K562 (cell line): ENCODE results near the gene UIMC1. TPM values are rescaled to one million over a fixed set of nuclear protein-coding genes. Genes with fewer than 3 reads are reported as not detected.

Experiments
- ATAC-seq: fragments of 200-7000 bp; cut with Tn5 transposase; 3 replicates; pipeline ENCODE4 v1.9.1; 2020; ENCODE audit warnings: moderate library complexity
- BruUV-seq: library from RNA; stranded (reverse); fragments of 400-500 nt; replicated peaks from 2 replicates; lab custom pipeline; 2021; lab: Mats Ljungman, UMichigan
- CTCF ChIA-PET: fragments of 300-600 bp; formaldehyde crosslinking; extraction: SDS; loops from one replicate; lab custom pipeline; 2021; ENCODE audit warnings: low intra/inter-chr PET ratio; lab: Yijun Ruan, JAX
- POLR2A ChIA-PET: fragments of 300-600, 350-650 bp; sonication (Branson Sonifier 250); formaldehyde crosslinking; extraction: SDS; loops from one replicate; lab custom pipeline; 2021; ENCODE audit warnings: antibody characterized with exemption, inconsistent platforms; lab: Yijun Ruan, JAX
- DNase-seq, 4 experiments: peaks; one replicate each; pipeline versions ENCODE4 v3.0.0 to v3.0.0-alpha.2; 2011 to 2018; ENCODE audit warnings: low spot score in 3 of 4, mixed read lengths in 3 of 4; ENCODE audit errors: extremely low read depth in 1 of 4
- FAIRE-seq: peaks from 2 replicates; lab custom pipeline; 2011; peaks lifted over from hg19 to GRCh38; lab: Jason Lieb, UNC
- H2AFZ ChIP-seq: 2 replicates; pipeline ENCODE4 v1.6.0; 2011; ENCODE audit warnings: low read depth, low read length, control low read depth, inconsistent platforms
- H3K27ac ChIP-seq: fragments of 200-600 bp; 3 replicates; pipeline ENCODE4 v1.8.0; 2011; ENCODE audit warnings: low read depth, mild to moderate bottlenecking, control low read depth, inconsistent platforms, low read length, moderate library complexity, mixed read lengths; ENCODE audit errors: extremely low read depth
- H3K27me3 ChIP-seq, 2 experiments: fragments of 300-600 bp in 1 of 2; 2 replicates in 1 of 2; 3 replicates in 1 of 2; pipeline versions ENCODE4 v1.6.0 to v1.8.0; 2011; ENCODE audit warnings: inconsistent platforms in 2 of 2, low read length in 2 of 2, mild to moderate bottlenecking in 1 of 2, mixed read lengths in 1 of 2, moderate library complexity in 1 of 2; ENCODE audit not compliant: control insufficient read depth in 2 of 2, insufficient read depth in 2 of 2
- H3K36me3 ChIP-seq: fragments of 300-600 bp; 3 replicates; pipeline ENCODE4 v1.8.0; 2011; ENCODE audit warnings: mild to moderate bottlenecking, low read length, inconsistent platforms; ENCODE audit not compliant: control insufficient read depth, insufficient read depth
- H3K4me1 ChIP-seq, 2 experiments: fragments of 200-600 bp in 1 of 2; replicated peaks in 1 of 2; 2 replicates in 1 of 2; 3 replicates in 1 of 2; pipeline versions ENCODE4 v1.5.1 to v1.8.0; 2011; ENCODE audit warnings: inconsistent platforms in 2 of 2, low read length in 2 of 2, mild to moderate bottlenecking in 1 of 2, mixed read lengths in 1 of 2, moderate library complexity in 1 of 2; ENCODE audit not compliant: control insufficient read depth in 2 of 2, insufficient read depth in 2 of 2
- H3K4me2 ChIP-seq: 2 replicates; pipeline ENCODE4 v1.6.1; 2011; ENCODE audit warnings: low read length, control low read depth, inconsistent platforms, mixed read lengths; ENCODE audit not compliant: insufficient read depth
- H3K4me3 ChIP-seq: fragments of 200-600 bp; sonication (generic), shearing (Covaris generic); 2 replicates; pipeline ENCODE4 v1.5.1; 2016; ENCODE audit warnings: control low read depth, inconsistent platforms
- H3K79me2 ChIP-seq: fragments of 200-600 bp; 3 replicates; pipeline ENCODE4 v1.8.0; 2011; ENCODE audit warnings: low read length, inconsistent platforms; ENCODE audit not compliant: control insufficient read depth, insufficient read depth
- H3K9ac ChIP-seq, 2 experiments: 2 replicates each; pipeline versions ENCODE4 v1.6.0 to v1.6.1; 2011; ENCODE audit warnings: low read depth in 2 of 2, low read length in 2 of 2, control low read depth in 1 of 2, inconsistent platforms in 1 of 2, mild to moderate bottlenecking in 1 of 2, mixed read lengths in 1 of 2; ENCODE audit not compliant: insufficient read depth in 1 of 2
- H3K9me1 ChIP-seq: one replicate; pipeline ENCODE4 v1.6.0; 2011; ENCODE audit warnings: inconsistent platforms, mild to moderate bottlenecking, low read length, moderate library complexity; ENCODE audit not compliant: control insufficient read depth, insufficient read depth
- H3K9me3 ChIP-seq: replicated peaks from 2 replicates; pipeline ENCODE4 v1.5.1; 2011; ENCODE audit warnings: low read depth, low read length, inconsistent platforms; ENCODE audit not compliant: control insufficient read depth, insufficient read depth
- H4K20me1 ChIP-seq: replicated peaks from 2 replicates; pipeline ENCODE4 v1.6.1; 2011; ENCODE audit warnings: low read length, inconsistent platforms, mixed read lengths; ENCODE audit not compliant: control insufficient read depth, insufficient read depth
- ZNF584 ChIP-seq: fragments of 200-800 bp; sonication (Bioruptor generic); IDR thresholded peaks from 2 replicates; pipeline ENCODE4 v1.6.1; 2016; ENCODE audit warnings: low read depth, mild to moderate bottlenecking, missing genetic modification characterization, missing compliant biosample characterization
- WGBS: fragments of 100-300 bp; shearing (Covaris generic); methylation state at CpG from one replicate; pipeline ENCODE4 v1.1.6; 2016; ENCODE audit warnings: low coverage, mixed read lengths; ENCODE audit not compliant: insufficient coverage; ENCODE audit errors: missing lambda C conversion rate; 5-methylcytosine and 5-hydroxymethylcytosine counted together
- in situ Hi-C: fragments of 300-500 bp; cut with MboI; formaldehyde crosslinking; loops from 4 replicates; pipeline ENCODE4 v1.15.0; 2018; ENCODE audit warnings: inconsistent platforms, mixed read lengths
- intact Hi-C: fragments of 100-400 bp; cut with micrococcal nuclease; formaldehyde crosslinking; loops from 2 replicates; pipeline ENCODE4 v1.14.2; 2022
- polyA plus RNA-seq, 8 experiments: library from polyadenylated mRNA; depleted of rRNA in 4 of 8; stranded (reverse) in 5 of 8; unstranded in 3 of 8; fragments of >200 nt; fragmentation: Nextera tagmentation in 2 of 8; fragmentation: Illumina TruSeq in 1 of 8; extraction: Ambion mirVana in 2 of 8; extraction: Trizol in 1 of 8; gene quantifications; 2 replicates each; pipeline versions ENCODE4 v1.2.1 to v1.2.3, GENCODE V29; 2011 to 2014; ENCODE audit warnings: inconsistent platforms in 1 of 8, missing spikeins in 1 of 8
- total RNA-seq, 7 experiments: library from RNA; depleted of rRNA in 6 of 7; stranded (reverse); fragments of >200 nt in 6 of 7; fragmentation: Illumina TruSeq in 2 of 7; extraction: Trizol in 2 of 7; gene quantifications; 2 replicates each; pipeline versions ENCODE4 v1.2.1 to v1.2.3, GENCODE V29; 2011 to 2021; ENCODE audit warnings: low replicate concordance in 1 of 7
- TF ChIP-seq, protein P1 (sequence below): fragments of 200-400 bp; formaldehyde crosslinking; IDR thresholded peaks from 2 replicates; pipeline ENCODE4 v1.6.1; 2017; ENCODE audit warnings: mild to moderate bottlenecking, low read depth, low read length, moderate library complexity
- TF ChIP-seq, protein P2 (sequence below): fragments of 250-450 bp; sonication (Bioruptor Pico); IDR thresholded peaks from 2 replicates; pipeline ENCODE4 v1.8.0; 2022; ENCODE audit warnings: moderate library complexity, mild to moderate bottlenecking, inconsistent platforms

UIMC1 gene
- total and polyA plus RNA-seq, 9 of the 15 experiments (the other 6 are each of a cell fraction or from before 2014, with no cell fraction given) = 14.9 to 51.7 (median 36.8) TPM

DNA sequence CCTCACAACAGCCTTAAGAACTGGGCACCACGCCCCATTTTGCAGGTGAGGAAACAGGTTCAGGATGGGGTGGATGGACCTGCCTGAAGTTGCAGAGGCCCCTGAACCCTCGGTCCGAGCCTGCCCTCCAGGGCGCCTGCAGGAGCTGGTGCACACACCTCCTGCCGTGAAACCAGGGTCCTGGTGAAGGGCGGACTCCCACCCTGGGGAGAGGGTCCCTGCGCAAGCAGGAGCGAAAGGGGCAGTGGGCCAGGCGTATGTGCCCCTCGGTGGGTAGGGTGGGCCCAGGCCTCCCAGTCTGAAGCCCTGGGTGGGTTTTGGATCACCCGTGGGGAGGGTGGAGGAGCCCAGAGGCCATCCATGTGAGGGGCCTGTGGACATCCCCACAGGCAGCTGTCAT lies 145.3 kb downstream of the UIMC1 start:
- 3% methylated on average over 8 of the region's 11 CpGs for WGBS
- no peak for TF ChIP-seq ZNF584 (CRISPR knock-in tag)
- TF ChIP-seq, protein P1, sequence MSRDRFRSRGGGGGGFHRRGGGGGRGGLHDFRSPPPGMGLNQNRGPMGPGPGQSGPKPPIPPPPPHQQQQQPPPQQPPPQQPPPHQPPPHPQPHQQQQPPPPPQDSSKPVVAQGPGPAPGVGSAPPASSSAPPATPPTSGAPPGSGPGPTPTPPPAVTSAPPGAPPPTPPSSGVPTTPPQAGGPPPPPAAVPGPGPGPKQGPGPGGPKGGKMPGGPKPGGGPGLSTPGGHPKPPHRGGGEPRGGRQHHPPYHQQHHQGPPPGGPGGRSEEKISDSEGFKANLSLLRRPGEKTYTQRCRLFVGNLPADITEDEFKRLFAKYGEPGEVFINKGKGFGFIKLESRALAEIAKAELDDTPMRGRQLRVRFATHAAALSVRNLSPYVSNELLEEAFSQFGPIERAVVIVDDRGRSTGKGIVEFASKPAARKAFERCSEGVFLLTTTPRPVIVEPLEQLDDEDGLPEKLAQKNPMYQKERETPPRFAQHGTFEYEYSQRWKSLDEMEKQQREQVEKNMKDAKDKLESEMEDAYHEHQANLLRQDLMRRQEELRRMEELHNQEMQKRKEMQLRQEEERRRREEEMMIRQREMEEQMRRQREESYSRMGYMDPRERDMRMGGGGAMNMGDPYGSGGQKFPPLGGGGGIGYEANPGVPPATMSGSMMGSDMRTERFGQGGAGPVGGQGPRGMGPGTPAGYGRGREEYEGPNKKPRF = no peak
- TF ChIP-seq, protein P2, sequence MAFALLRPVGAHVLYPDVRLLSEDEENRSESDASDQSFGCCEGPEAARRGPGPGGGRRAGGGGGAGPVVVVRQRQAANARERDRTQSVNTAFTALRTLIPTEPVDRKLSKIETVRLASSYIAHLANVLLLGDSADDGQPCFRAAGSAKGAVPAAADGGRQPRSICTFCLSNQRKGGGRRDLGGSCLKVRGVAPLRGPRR (CRISPR knock-in tag) = no peak
- Histone ChIP-seq H3K27ac (no peak overlapping the region), H3K4me1 (peaks cover 0 to 33% of the 10 kb centered on the region in 2 experiments; a peak in 2 of 5 replicates), H4K20me1 (peaks cover 32% of the 10 kb centered on the region; the same call in 1 of the 2 replicates), H3K27me3 (peaks cover 24 to 84% of the 10 kb centered on the region in 2 experiments), H3K4me2 (no peak overlapping the region), H3K4me3 (no peak overlapping the region), H2AFZ (no peak overlapping the region), H3K9ac (no peak overlapping the region; a peak in 1 of 4 replicates), H3K79me2 (no peaks in the 10 kb centered on the region), H3K9me1 (no peaks in the 10 kb centered on the region), H3K9me3 (no peaks in the 10 kb centered on the region), H3K36me3 (no peaks in the 10 kb centered on the region)
- ATAC-seq = no peak
- intact Hi-C loops = no loop called here
- FAIRE-seq = no peak
- ChIA-PET POLR2A (interaction anchor here (1.0 kb wide), 1 partner anchor 21 kb away, joined by 3 read pairs; no protein-coding TSS in a partner anchor), CTCF (no interaction called here)
- BruUV-seq = no TSS peak
- in situ Hi-C loops = no loop called here
- DNase-seq = no peak
